ENCODE measurements around the gene HOXB13.

HOXB13 gene

GRCh38 chr17:48748718-48749566, 20.4 kb upstream of the HOXB13 start:
- no peak for DNase-seq

GRCh38 chr17:48747445-48748363, 19.2 kb upstream of the HOXB13 start:
- no peak for DNase-seq

- no peak for DNase-seq
Observed at GRCh38 chr17:48746916-48747444, 18.4 kb upstream of the HOXB13 start.

- no peak for DNase-seq
Observed at GRCh38 chr17:48745381-48746275, 17.1 kb upstream of the HOXB13 start.

- DNase-seq = no peak
Observed at GRCh38 chr17:48740537-48740936, 12.0 kb upstream of the HOXB13 start.

- DNase-seq = no peak
Observed at GRCh38 chr17:48738803-48739526, 10.4 kb upstream of the HOXB13 start.

GRCh38 chr17:48738424-48738802, 9.9 kb upstream of the HOXB13 start:
- no peak for DNase-seq

- no peak for DNase-seq
Observed at GRCh38 chr17:48737330-48738043, 8.9 kb upstream of the HOXB13 start.

GRCh38 chr17:48735062-48735351, 6.5 kb upstream of the HOXB13 start:
- no peak for DNase-seq

GRCh38 chr17:48734333-48735061, 5.9 kb upstream of the HOXB13 start:
- no peak for DNase-seq

- no peak for DNase-seq
Observed at GRCh38 chr17:48733632-48734328, 5.2 kb upstream of the HOXB13 start.

- DNase-seq = no peak
Observed at GRCh38 chr17:48732688-48733629, 4.4 kb upstream of the HOXB13 start.

GRCh38 chr17:48731355-48731754, 2.8 kb upstream of the HOXB13 start:
- DNase-seq = no peak

- DNase-seq = no peak
Observed at GRCh38 chr17:48730240-48730550, 1.6 kb upstream of the HOXB13 start.

- no peak for DNase-seq
Observed at GRCh38 chr17:48729335-48730239, 1.0 kb upstream of the HOXB13 start.

GRCh38 chr17:48727415-48728175, 955 bp downstream of the HOXB13 start:
- DNase-seq = no peak

GRCh38 chr17:48726916-48727286, 1.6 kb downstream of the HOXB13 start:
- DNase-seq = no peak
